Mammary epithelial cell (primary cell): ENCODE data around the gene DDRGK1.

ENCODE experiments used
- EZH2 ChIP-seq: IDR thresholded peaks from 2 replicates; pipeline ENCODE4 v1.6.1; 2012; ENCODE audit warnings: low read length, inconsistent platforms, borderline replicate concordance
- TF ChIP-seq, protein P1 (sequence below), 2 donors: IDR thresholded peaks in 1 of 2; conservative IDR thresholded peaks in 1 of 2; 2 replicates each; pipeline ENCODE4 v1.5.1; 2011 to 2012; ENCODE audit warnings: inconsistent platforms in 2 of 2, low read length in 2 of 2, mild to moderate bottlenecking in 2 of 2, control low read depth in 1 of 2, low read depth in 1 of 2; ENCODE audit not compliant: insufficient read depth in 1 of 2; ENCODE audit errors: extremely low read depth in 1 of 2

DNA sequence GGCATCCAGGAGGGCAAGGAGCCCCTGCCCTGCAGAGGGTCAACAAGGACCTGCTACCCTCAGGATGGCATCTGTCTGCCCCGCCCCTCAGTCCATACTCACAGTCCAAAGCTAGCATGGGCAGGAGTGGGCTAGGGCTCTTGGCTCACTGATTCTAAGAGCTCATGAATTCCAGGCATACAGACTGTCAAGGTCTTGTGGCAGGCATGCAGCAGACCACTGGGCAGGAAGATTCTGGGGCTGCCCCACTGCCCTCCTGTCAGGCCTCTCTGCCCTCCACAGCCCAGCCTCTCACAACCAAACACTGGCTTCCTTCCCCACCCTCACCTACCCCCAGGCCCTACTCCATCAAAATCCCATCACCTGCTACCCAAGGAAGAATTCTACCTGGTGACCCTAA, 40.1 kb upstream of the DDRGK1 start:
- TF ChIP-seq, protein P1, sequence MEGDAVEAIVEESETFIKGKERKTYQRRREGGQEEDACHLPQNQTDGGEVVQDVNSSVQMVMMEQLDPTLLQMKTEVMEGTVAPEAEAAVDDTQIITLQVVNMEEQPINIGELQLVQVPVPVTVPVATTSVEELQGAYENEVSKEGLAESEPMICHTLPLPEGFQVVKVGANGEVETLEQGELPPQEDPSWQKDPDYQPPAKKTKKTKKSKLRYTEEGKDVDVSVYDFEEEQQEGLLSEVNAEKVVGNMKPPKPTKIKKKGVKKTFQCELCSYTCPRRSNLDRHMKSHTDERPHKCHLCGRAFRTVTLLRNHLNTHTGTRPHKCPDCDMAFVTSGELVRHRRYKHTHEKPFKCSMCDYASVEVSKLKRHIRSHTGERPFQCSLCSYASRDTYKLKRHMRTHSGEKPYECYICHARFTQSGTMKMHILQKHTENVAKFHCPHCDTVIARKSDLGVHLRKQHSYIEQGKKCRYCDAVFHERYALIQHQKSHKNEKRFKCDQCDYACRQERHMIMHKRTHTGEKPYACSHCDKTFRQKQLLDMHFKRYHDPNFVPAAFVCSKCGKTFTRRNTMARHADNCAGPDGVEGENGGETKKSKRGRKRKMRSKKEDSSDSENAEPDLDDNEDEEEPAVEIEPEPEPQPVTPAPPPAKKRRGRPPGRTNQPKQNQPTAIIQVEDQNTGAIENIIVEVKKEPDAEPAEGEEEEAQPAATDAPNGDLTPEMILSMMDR (conservative IDR thresholded peaks at IDR 0.05 in 1 of 2, IDR thresholded peaks at IDR 0.05 in 1 of 2; ENCODE audit: extremely low read depth in 1 of 2, insufficient read depth in 1 of 2, low read depth in 1 of 2, low read length in 2 of 2): no peak
- TF ChIP-seq EZH2: no peak
